NCI-H2029 treated with DMSO at 0.1 percent for 48 hours (cell line): ENCODE measurements around the gene TOMT.
"Not testable (repeated sequence)": the region's sequence is repeated elsewhere in the genome, so short reads cannot be mapped to it uniquely, and the experiment has no call there.

Experiments
- DNase-seq: peaks from one replicate; lab custom pipeline; 2025; lab: John Stamatoyannopoulos, UW

The TOMT gene

DNA sequence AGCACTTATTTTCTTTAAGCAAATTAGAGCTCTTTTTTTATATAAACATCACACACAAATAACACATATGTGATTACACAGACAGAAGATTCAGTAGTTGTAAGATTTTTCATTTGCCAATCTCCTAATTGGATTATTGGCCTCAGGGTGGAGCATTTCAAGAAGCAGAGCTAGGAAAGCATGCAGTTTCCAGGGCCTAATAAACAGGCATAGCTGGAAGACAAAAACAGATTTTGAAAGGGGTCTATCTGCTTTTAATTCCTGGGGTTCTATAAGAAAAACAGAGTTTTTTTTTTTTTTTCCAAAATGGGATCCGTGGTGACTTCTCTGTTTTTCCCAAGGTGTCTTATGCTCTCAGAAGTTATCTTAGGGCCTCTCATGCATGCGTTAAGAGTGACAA is 22.2 kb downstream of the TOMT start:
- DNase-seq: no peak

GRCh38 chr11:72129381-72129780 is 23.7 kb downstream of the TOMT start:
- no peak for DNase-seq

DNA sequence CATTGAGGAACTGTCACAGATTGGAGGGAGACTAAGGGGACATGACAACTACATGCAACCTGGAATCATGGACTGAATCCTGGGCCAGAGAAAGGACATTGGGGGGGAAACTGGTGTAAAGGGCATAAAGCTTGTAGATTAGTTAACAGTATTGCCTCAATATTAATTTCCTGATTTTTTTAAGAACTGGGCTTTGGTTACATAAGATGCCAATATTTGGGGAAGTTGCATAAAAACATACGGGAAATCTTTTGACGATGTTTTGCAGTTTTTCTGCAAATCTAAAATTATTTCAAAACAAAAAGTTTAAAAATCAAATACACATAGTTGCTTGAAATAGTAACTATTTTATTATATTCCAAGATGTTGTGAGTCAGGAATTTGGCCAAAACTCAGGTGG is 26.9 kb downstream of the TOMT start:
- DNase-seq: no peak

GRCh38 chr11:72135473-72135872 is 29.7 kb downstream of the TOMT start, which contains the start of gene FOLR3:
Gene FOLR3 (plus strand): TSS chr11:72135725. CDS start chr11:72135953, 228 bp downstream.
- DNase-seq: not testable (repeated sequence)

DNA sequence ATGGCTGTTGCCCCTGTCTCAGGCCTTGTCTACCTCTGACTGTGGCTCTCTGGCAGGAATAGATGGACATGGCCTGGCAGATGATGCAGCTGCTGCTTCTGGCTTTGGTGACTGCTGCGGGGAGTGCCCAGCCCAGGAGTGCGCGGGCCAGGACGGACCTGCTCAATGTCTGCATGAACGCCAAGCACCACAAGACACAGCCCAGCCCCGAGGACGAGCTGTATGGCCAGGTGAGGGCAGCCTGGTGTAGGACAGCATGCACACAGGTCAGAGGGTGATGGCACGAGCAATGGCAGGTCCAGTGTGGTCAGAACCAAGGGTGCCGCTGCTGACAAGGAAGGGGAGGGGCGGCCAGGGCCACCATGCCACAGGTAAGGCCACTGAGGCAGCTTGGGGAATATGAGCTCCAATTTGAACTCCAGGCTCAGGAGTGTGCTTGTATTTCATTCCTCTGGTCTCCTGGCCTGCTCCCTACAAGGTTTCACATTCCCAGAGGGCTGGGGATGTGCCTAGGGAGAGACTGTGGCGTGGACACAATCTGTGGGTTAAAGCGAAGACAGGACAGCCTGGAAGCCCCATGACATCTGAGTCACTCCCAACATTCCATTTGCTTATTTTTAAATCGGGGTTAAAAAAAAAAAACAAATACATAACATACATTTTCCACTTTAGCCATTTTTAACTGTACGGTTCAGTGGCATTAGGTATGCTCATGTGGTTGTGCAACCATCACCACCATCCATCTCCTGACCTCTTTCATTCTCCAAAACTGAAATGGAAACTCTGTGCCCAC is 30.4 kb downstream of the TOMT start:
- DNase-seq: no peak

DNA sequence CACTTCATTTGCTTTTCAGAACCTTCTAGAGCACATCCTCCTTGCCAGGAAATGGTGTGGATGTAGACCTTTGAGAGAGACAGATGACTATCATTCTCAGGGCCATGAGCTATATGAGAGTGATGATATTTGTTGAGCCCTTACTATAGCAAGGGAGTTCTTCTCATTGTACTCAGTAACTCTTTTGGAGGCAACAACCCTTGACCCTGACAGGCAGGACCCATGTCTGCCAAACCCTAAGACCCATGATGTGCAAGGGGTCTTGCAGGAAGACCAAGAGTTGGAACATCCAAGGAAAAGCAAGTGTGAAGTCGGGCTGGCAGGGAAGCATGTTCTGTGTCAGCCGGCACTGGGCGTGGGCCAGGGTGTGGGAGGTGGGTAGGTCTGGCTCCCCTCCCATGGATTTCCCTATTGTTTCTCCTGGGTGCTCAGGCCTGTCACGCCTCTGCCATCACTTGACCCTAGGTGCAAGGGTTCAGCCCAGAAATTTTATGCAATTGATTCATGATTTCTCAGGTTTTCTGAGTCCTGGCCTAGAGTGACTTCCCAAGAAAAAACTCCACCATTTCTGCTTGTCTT is 31.0 kb downstream of the TOMT start:
- DNase-seq: no peak

DNA sequence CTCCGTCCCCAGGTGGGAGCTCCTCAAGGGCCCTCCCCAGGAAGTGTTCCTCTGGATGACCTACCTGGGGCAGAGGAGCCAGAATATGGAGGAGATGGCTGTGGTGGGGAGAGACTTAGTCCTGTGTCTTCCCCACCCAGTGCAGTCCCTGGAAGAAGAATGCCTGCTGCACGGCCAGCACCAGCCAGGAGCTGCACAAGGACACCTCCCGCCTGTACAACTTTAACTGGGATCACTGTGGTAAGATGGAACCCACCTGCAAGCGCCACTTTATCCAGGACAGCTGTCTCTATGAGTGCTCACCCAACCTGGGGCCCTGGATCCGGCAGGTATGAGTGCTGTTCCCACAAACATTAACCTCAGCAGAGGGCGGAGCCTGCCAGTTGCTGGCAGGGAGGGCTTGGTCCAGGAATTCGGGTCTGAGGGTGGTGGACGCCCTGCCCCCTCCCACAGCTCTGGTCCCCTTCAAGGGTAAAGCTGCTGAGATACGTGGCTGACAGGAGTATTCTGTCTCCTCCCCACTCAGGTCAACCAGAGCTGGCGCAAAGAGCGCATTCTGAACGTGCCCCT is 33.2 kb downstream of the TOMT start:
- DNase-seq: no peak

DNA sequence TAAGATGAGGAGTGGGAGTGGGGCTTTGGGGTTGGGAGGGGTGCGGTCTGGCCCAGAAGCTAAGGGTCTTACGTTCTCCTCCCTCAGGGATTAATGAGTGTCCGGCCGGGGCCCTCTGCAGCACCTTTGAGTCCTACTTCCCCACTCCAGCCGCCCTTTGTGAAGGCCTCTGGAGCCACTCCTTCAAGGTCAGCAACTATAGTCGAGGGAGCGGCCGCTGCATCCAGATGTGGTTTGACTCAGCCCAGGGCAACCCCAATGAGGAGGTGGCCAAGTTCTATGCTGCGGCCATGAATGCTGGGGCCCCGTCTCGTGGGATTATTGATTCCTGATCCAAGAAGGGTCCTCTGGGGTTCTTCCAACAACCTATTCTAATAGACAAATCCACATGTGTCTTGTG is 33.8 kb downstream of the TOMT start:
- DNase-seq: no peak

GRCh38 chr11:72140661-72141060 is 34.9 kb downstream of the TOMT start:
- no peak for DNase-seq

DNA sequence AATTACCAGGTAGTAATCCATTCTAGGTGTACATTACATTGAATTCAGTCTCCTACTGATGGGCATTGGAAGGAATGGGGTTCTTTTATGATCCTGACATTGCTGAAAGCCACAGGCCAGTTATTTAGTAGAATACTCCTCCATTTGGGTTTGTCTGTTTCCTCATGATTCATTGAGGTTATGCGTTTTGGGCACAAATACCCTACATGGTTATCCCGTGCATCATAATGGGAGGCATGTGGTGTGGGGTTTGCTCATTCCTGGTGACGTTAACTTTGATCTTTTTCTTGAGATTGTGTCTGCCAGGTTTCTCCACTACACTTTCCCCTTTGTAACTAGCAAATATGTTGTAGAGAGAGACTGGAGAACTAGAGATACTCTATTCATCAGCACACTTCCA is 35.3 kb downstream of the TOMT start:
- DNase-seq: no peak

DNA sequence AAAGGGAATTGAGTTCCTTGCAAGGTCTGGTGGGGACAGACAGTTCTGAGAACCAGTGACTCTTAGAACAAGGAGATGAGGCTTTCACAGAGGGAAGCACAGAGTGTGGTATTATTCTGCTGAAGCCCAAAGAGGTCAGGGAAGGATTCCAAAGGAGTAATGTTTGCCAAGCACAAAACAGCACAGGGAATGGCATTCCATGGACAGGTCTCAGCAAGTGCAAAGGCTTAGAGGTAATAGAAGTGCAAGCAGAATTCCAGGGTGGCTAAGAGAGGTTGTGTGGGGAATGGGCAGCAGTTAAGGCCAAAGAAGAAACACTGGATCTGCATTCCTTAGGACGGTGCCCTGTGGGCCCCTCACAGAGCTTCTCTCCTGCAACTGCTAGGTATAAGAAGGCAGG is 36.4 kb downstream of the TOMT start:
- DNase-seq: not testable (repeated sequence)

- not testable (repeated sequence) for DNase-seq
Measured at GRCh38 chr11:72142543-72142942, 36.8 kb downstream of the TOMT start.

- DNase-seq: no peak
Measured at GRCh38 chr11:72144807-72145565, 39.3 kb downstream of the TOMT start.

DNA sequence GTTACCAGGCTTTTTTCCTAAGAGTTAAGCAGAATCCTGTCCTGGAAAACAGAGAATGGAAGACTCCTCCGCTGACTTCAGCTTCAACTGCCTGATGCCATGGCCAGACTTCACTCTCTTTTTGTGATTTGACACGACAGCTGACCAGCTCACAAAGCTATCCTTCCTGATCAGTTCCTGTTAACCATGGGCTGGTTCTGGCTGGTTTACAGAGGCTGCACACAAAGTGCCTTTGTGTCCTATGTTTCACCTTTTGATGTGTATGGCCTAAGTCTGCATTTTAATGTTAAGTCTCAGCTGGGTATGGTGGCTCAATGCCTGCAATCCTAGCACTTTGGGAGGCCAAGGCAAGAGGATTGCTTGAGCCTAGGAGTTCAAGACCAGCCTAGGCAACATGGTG is 40.9 kb downstream of the TOMT start:
- DNase-seq: no peak

DNA sequence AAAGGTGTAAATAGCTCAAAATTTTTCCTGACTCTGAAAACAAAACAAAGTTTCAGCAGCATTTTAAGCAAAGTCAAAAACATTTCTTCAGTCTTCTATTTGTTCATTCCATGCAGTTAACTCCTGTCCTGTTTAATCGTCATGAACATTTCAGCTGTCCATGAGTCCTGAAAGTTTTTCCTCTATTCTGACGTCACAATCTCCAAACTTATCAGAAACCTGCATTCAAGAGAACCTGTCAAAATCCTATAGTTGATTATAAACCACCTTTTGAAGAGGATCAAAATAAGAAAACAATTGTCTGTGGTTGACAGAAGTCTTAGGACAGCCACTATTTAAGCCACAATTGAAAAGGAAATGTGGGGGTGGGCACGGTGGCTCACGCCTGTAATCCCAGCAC is 45.2 kb downstream of the TOMT start:
- DNase-seq: no peak

DNA sequence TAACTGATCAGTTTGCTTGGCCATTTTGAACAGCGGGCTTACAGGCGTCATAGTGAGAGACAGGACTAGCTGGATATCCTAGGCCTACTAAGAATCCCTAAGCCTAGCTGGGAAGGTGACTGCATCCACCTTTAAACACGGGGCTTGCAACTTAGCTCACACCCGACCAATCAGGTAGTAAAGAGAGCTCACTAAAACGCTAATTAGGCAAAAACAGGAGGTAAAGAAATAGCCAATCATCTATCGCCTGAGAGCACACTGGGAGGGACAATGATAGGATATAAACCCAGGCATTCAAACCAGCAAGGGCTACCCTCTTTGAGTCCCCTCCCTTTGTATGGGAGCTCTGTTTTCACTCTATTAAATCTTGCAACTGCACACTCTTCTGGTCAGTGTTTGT is 48.1 kb downstream of the TOMT start:
- DNase-seq: not testable (repeated sequence)

GRCh38 chr11:72154816-72155215 is 49.1 kb downstream of the TOMT start:
- no peak for DNase-seq

GRCh38 chr11:72155751-72156150 is 50.0 kb downstream of the TOMT start:
- DNase-seq: no peak

GRCh38 chr11:72157131-72157530 is 51.4 kb downstream of the TOMT start:
- DNase-seq: no peak
